Activated CD8-positive, alpha-beta T cell treated with anti-CD3 and anti-CD28 coated beads for 36 hours (primary cell): Measurements from ENCODE around the gene PTPRN2. TPM values are rescaled to one million over a fixed set of nuclear protein-coding genes. Genes with fewer than 3 reads are reported as not detected.
A peak's percentile ranks its signal among the peaks of the same experiment; 100 is the strongest.
"Not testable (repeated sequence)": the region's sequence is repeated elsewhere in the genome, so short reads cannot be mapped to it uniquely, and the experiment has no call there.

Experiments used
- ATAC-seq: fragments of 200-7000 bp; cut with Tn5 transposase; one replicate; pipeline ENCODE4 v1.10.0; 2021; ENCODE audit warnings: mild to moderate bottlenecking, moderate library complexity
- CTCF ChIA-PET: fragments of 350-600 bp; sonication (Branson Sonifier 250); formaldehyde crosslinking; loops from one replicate; lab custom pipeline; 2021; ENCODE audit warnings: antibody characterized with exemption; lab: Charles Lee
- POLR2A ChIA-PET: fragments of 350-600 bp; sonication (Branson Sonifier 250); formaldehyde crosslinking; loops from one replicate; lab custom pipeline; 2021; ENCODE audit warnings: antibody characterized with exemption; lab: Charles Lee
- DNase-seq: peaks from one replicate; pipeline ENCODE4 v3.0.0-alpha.2; 2020
- H3K27ac Mint-ChIP-seq: one replicate; pipeline ENCODE4 v1.8.0; 2021; ENCODE audit warnings: mild to moderate bottlenecking, mixed read lengths
- H3K27me3 Mint-ChIP-seq: one replicate; pipeline ENCODE4 v1.8.0; 2021; ENCODE audit warnings: mixed read lengths
- H3K36me3 Mint-ChIP-seq: one replicate; pipeline ENCODE4 v1.8.0; 2021; ENCODE audit warnings: low read depth, mixed read lengths
- H3K4me1 Mint-ChIP-seq: one replicate; pipeline ENCODE4 v1.8.0; 2021; ENCODE audit warnings: low read depth, mixed read lengths
- H3K4me3 Mint-ChIP-seq: one replicate; pipeline ENCODE4 v1.8.0; 2021; ENCODE audit warnings: mild to moderate bottlenecking, moderate library complexity, mixed read lengths
- H3K9me3 Mint-ChIP-seq: one replicate; pipeline ENCODE4 v1.8.0; 2021; ENCODE audit warnings: mixed read lengths
- intact Hi-C: fragments of 100-400 bp; cut with micrococcal nuclease; formaldehyde crosslinking; loops from one replicate; pipeline ENCODE4 v1.10.0; 2022
- total RNA-seq, 2 experiments: library from RNA; stranded (reverse); gene quantifications; one replicate each; pipeline ENCODE4 v1.2.3, GENCODE V29; 2021
- TF ChIP-seq, protein P1 (sequence below): fragments of 200-600 bp; IDR thresholded peaks from one replicate; pipeline ENCODE4 v1.8.0; 2022; ENCODE audit warnings: antibody characterized with exemption, mild to moderate bottlenecking

PTPRN2 gene
- total RNA-seq, 2 experiments from 2014 or later: 0.49 to 0.65 TPM

DNA sequence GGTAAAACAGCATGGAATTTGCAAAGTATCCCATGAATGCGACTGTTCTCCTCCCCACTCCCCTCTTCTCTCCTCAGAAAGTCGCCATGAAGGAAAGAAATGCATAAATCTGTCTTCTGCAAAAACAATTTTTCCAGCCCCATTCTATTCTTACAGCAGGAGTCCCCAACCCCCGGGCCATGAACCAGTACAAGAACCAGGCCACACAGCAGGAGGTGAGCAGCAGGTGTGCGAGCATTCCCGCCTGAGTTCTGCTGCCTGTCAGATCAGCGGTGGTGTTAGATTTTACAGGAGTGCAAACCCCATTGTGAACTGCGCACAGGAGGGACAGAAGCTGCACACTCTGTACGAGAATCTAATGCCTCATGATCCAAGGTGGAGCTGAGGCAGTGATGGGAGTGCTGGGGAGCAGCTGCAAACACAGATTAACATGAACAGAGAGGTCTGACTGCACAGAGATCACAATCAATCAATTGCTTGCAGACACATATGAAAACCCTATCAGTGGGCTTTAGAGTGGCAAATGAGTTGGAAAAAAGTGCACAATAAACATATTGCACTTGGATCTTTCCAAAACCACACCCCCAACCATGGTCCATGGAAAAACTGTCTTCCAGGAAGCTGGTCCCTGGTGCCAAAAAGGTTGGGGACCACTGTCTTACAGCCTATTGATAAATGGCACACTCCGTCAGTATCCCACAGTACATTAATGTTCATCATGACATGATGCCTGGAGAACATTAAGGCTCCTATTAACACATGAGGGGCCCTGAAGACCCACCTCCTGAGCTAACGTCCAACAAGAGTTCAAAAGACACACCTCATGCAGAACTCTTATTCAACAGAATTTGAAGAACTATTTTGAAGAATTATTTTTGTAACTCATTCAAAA is 205.0 kb downstream of the PTPRN2 start:
- POLR2A ChIA-PET: no interaction called here
- Mint-ChIP-seq H3K27ac (no peak overlapping the region), H3K4me3 (no peak overlapping the region), H3K9me3 (peaks cover 5% of the 10 kb centered on the region), H3K36me3 (no peaks in the 10 kb centered on the region), H3K27me3 (peaks cover 7% of the 10 kb centered on the region), H3K4me1 (no peaks in the 10 kb centered on the region)
- CTCF ChIA-PET: no interaction called here
- intact Hi-C loops: no loop called here
- ATAC-seq (no peak), DNase-seq (no peak)
- TF ChIP-seq, protein P1, sequence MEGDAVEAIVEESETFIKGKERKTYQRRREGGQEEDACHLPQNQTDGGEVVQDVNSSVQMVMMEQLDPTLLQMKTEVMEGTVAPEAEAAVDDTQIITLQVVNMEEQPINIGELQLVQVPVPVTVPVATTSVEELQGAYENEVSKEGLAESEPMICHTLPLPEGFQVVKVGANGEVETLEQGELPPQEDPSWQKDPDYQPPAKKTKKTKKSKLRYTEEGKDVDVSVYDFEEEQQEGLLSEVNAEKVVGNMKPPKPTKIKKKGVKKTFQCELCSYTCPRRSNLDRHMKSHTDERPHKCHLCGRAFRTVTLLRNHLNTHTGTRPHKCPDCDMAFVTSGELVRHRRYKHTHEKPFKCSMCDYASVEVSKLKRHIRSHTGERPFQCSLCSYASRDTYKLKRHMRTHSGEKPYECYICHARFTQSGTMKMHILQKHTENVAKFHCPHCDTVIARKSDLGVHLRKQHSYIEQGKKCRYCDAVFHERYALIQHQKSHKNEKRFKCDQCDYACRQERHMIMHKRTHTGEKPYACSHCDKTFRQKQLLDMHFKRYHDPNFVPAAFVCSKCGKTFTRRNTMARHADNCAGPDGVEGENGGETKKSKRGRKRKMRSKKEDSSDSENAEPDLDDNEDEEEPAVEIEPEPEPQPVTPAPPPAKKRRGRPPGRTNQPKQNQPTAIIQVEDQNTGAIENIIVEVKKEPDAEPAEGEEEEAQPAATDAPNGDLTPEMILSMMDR: no peak

DNA sequence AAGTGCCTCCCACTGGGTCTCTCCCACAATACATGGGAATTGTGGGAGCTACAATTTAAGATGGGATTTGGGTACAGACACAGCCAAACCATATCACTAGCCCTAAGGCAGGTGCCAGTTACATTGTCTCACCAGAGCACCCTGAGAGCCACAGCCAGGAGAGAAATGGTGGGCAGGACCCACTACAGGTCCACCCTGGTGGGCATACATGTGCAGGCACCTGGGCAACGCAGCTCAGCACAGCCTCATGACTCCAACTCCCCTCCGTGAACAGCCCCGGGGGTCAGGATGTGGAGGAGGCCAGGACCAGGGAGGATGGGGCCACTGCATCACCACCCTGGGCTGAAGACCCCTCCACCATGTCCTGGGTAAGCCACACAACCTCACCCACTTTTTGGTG is 205.7 kb downstream of the PTPRN2 start:
- Mint-ChIP-seq H3K9me3 (peaks cover 8% of the 10 kb centered on the region), H3K4me1 (peaks cover 2% of the 10 kb centered on the region), H3K4me3 (no peak overlapping the region), H3K27me3 (peaks cover 7% of the 10 kb centered on the region), H3K27ac (no peak overlapping the region), H3K36me3 (no peaks in the 10 kb centered on the region)
- CTCF ChIA-PET: no interaction called here
- TF ChIP-seq, protein P1: no peak
- POLR2A ChIA-PET: no interaction called here
- no peak for ATAC-seq
- DNase-seq: no peak
- intact Hi-C loops: no loop called here

DNA sequence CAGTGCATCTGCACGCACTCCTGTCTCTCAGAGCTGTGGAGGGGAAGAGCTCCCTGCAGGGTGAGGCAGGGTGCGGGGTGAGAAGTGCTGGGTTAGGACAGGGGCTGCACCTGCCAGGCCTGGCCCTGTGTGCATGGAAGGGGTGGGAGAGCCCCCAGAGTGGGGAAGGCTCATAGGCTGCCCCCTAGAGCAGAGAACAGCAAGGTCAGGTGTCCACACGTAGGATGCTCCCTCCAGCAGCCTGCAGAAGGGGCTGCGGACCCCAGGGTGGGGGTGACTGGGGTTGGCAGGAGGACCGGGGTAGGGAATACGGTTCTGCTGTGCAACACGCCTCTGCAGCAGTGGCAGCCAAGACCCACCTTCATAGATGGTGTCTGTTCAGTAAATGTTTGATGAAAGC is 208.6 kb downstream of the PTPRN2 start:
- Mint-ChIP-seq H3K9me3 (peaks cover 8% of the 10 kb centered on the region), H3K27ac (no peak overlapping the region), H3K4me1 (peaks cover 4% of the 10 kb centered on the region), H3K4me3 (no peak overlapping the region), H3K27me3 (peaks cover 8% of the 10 kb centered on the region), H3K36me3 (no peaks in the 10 kb centered on the region)
- CTCF ChIA-PET: no interaction called here
- no peak for ATAC-seq
- intact Hi-C loops: no loop called here
- TF ChIP-seq, protein P1: no peak
- POLR2A ChIA-PET: no interaction called here
- no peak for DNase-seq

DNA sequence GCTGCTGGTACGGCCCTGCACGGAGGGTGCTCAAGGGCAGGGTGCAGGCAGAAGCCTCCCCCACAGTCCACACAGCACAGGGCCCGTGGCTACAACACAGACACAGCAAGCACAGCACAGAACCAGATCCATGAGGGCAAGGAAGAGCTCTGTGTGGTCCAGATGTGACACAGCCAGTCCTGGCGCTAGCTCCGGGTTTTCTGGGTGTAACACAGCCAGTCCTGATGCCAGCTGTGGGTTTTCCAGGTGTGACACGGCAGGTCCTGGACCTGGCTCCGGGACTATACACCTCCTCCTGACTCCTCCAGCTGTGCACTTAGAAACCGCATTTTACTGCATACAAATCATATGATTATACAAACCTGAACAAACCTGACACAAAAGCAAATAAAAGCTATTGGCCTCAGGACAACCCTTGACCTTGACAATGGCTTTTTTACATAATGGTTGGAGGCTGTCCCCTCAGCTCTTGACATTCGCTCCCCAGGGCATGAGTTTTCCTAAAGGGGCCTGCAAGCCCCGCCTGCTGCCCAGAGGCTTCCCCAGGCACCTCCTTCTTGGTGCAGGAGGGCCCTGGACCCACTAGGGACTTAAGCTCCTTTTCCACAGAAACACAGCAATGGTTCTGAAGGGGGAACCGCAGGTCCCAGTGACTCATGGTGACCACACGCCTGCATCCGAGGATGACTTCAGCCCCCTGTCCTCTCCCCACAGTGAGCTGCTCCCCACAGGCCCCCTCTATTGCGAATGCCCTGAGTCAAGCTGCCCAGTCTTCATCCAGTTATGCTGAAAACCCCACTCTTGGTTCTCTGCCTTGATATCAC is 209.6 kb downstream of the PTPRN2 start:
- CTCF ChIA-PET: no interaction called here
- TF ChIP-seq, protein P1: no peak
- ATAC-seq (no peak), DNase-seq (no peak)
- H3K9me3 Mint-ChIP-seq: peaks cover 8% of the 10 kb centered on the region
- H3K27me3 Mint-ChIP-seq: peaks cover 7% of the 10 kb centered on the region
- no peak overlapping the region for H3K27ac Mint-ChIP-seq
- no peaks in the 10 kb centered on the region for H3K36me3 Mint-ChIP-seq
- intact Hi-C loops: no loop called here
- H3K4me1 Mint-ChIP-seq: peaks cover 4% of the 10 kb centered on the region
- POLR2A ChIA-PET: interaction anchor here (0.6 kb wide), 1 partner anchor 445 kb away, joined by 3 read pairs; no protein-coding TSS in a partner anchor
- H3K4me3 Mint-ChIP-seq: no peak overlapping the region

DNA sequence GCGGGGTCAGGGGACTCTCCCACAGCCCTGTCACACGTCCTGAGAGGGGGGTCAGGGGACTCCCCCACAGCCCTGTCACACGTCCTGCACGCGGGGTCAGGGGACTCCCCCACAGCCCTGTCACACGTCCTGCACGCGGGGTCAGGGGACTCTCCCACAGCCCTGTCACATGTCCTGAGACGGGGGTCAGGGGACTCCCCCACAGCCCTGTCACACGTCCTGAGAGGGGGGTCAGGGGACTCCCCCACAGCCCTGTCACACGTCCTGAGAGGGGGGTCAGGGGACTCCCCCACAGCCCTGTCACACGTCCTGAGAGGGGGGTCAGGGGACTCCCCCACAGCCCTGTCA is 210.8 kb downstream of the PTPRN2 start:
- peak; percentile 34 for DNase-seq
- H3K9me3 Mint-ChIP-seq, H3K4me1 Mint-ChIP-seq, ATAC-seq, H3K27ac Mint-ChIP-seq, intact Hi-C loops, H3K36me3 Mint-ChIP-seq, H3K4me3 Mint-ChIP-seq, POLR2A ChIA-PET, H3K27me3 Mint-ChIP-seq, CTCF ChIA-PET: not testable (repeated sequence)

DNA sequence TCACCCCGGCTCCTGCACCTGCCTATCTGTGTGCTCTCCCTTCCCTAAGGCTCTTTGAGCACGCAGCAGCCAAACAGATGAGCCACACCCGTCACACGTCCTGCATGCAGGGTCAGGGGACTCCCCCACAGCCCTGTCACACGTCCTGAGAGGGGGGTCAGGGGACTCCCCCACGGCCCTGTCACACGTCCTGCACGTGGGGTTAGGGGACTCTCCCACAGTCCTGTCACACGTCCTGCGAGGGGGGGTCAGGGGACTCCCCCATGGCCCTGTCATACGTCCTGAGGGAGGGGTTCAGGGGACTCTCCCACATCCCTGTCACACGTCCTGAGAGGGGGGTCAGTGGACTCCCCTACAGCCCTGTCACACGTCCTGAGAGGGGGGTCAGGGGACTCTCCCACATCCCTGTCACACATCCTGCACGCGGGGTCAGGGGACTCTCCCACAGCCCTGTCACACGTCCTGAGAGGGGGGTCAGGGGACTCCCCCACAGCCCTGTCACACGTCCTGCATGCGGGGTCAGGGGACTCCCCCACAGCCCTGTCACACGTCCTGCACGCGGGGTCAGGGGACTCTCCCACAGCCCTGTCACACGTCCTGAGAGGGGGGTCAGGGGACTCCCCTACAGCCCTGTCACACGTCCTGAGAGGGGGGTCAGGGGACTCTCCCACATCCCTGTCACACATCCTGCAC is 211.3 kb downstream of the PTPRN2 start:
- intact Hi-C loops, CTCF ChIA-PET, H3K9me3 Mint-ChIP-seq, H3K4me3 Mint-ChIP-seq, H3K4me1 Mint-ChIP-seq, POLR2A ChIA-PET, H3K27me3 Mint-ChIP-seq, H3K36me3 Mint-ChIP-seq: not testable (repeated sequence)
- DNase-seq (peak; percentile 57), ATAC-seq (peak; percentile 77)
- peak overlapping the region; percentile 52 for H3K27ac Mint-ChIP-seq
